Esophagus muscularis mucosa (tissue), 3 donors: Measurements from ENCODE around the gene RPAP3.

Source experiments
- POLR2A ChIP-seq: fragments of 450-650 bp; IDR thresholded peaks from one replicate; pipeline ENCODE4 v1.6.1; 2017; ENCODE audit warnings: antibody characterized with exemption, moderate library complexity, mild to moderate bottlenecking, low read depth
- POLR2AphosphoS5 ChIP-seq, 2 donors: sonication (generic); formaldehyde crosslinking; IDR thresholded peaks; one replicate each; pipeline ENCODE4 v1.6.1; 2017; ENCODE audit warnings: antibody characterized with exemption in 2 of 2
- TF ChIP-seq, protein P1 (sequence below), 3 experiments: fragments of 200-600 bp in 2 of 3; fragments of 450-650 bp in 1 of 3; sonication (generic) in 2 of 3; IDR thresholded peaks; one replicate each; pipeline ENCODE4 v1.5.1; 2017 to 2019; ENCODE audit warnings: antibody characterized with exemption in 3 of 3, mild to moderate bottlenecking in 2 of 3, moderate library complexity in 1 of 3

DNA sequence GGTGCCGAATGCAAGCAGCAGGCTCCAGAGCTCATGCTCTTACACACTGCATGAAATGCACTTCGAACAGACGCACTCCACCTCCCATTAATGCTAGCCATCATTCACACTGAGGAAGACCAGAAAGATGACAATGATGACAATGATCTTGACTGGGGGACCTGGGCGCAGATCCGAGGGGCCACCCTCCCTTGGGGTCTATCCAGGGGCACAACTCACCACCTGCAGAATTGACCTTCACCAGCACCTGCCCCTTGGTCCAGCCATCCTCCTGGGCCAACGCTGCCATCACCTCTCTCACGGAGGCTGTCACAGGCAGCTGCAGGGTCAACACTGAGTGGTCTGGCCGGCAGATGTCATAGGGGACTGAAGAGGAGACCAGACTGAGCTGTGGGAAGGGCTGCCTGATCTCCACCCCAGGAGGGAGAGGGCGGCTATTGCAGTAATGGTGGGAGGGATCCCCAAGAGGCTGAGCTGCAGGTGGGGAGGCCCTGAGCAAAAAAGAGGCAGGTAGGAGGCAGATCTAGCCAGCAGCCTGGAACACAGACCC is 37.6 kb upstream of the RPAP3 start:
- TF ChIP-seq POLR2AphosphoS5 (IDR thresholded peaks at IDR 0.05), result no peak
- TF ChIP-seq, protein P1, sequence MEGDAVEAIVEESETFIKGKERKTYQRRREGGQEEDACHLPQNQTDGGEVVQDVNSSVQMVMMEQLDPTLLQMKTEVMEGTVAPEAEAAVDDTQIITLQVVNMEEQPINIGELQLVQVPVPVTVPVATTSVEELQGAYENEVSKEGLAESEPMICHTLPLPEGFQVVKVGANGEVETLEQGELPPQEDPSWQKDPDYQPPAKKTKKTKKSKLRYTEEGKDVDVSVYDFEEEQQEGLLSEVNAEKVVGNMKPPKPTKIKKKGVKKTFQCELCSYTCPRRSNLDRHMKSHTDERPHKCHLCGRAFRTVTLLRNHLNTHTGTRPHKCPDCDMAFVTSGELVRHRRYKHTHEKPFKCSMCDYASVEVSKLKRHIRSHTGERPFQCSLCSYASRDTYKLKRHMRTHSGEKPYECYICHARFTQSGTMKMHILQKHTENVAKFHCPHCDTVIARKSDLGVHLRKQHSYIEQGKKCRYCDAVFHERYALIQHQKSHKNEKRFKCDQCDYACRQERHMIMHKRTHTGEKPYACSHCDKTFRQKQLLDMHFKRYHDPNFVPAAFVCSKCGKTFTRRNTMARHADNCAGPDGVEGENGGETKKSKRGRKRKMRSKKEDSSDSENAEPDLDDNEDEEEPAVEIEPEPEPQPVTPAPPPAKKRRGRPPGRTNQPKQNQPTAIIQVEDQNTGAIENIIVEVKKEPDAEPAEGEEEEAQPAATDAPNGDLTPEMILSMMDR (IDR thresholded peaks at IDR 0.05), result no peak
- TF ChIP-seq POLR2A, result no peak
